Measurements from ENCODE around the gene HOXC5.

Gene HOXC5

GRCh38 chr12:53995378-53996239, 37.2 kb upstream of the HOXC5 start:
- no peak for DNase-seq (ENCODE audit: low read depth)

GRCh38 chr12:53996240-53997203, 36.3 kb upstream of the HOXC5 start:
- no peak for DNase-seq (ENCODE audit: low read depth)

- no peak for DNase-seq (ENCODE audit: low read depth)
Measured at GRCh38 chr12:53997204-53998109, 35.4 kb upstream of the HOXC5 start.

- no peak for DNase-seq (ENCODE audit: low read depth)
Measured at GRCh38 chr12:53998110-53998899, 34.5 kb upstream of the HOXC5 start.

GRCh38 chr12:53998900-53999236, 34.0 kb upstream of the HOXC5 start:
- DNase-seq (ENCODE audit: low read depth): no peak

- DNase-seq (ENCODE audit: low read depth): no peak
Measured at GRCh38 chr12:53999559-54000115, 33.2 kb upstream of the HOXC5 start.

- no peak for DNase-seq (ENCODE audit: low read depth)
Measured at GRCh38 chr12:54000116-54001114, 32.4 kb upstream of the HOXC5 start, which contains the start of gene HOXC9. Gene HOXC9, plus strand, starts transcription at chr12:54000161. Its CDS starts 28 bp downstream, at chr12:54000189.

- DNase-seq (ENCODE audit: low read depth): no peak
Measured at GRCh38 chr12:54001283-54002187, 31.3 kb upstream of the HOXC5 start.

GRCh38 chr12:54002278-54002914, 30.5 kb upstream of the HOXC5 start:
- no peak for DNase-seq (ENCODE audit: low read depth)

- no peak for DNase-seq (ENCODE audit: low read depth)
Measured at GRCh38 chr12:54002915-54003389, 29.9 kb upstream of the HOXC5 start.

- no peak for DNase-seq (ENCODE audit: low read depth)
Measured at GRCh38 chr12:54003625-54004024, 29.2 kb upstream of the HOXC5 start.

GRCh38 chr12:54004063-54004840, 28.6 kb upstream of the HOXC5 start:
- no peak for DNase-seq (ENCODE audit: low read depth)

GRCh38 chr12:54004841-54005530, 27.9 kb upstream of the HOXC5 start:
- no peak for DNase-seq (ENCODE audit: low read depth)

GRCh38 chr12:54005531-54005852, 27.4 kb upstream of the HOXC5 start:
- DNase-seq (ENCODE audit: low read depth): no peak

GRCh38 chr12:54005853-54006558, 26.8 kb upstream of the HOXC5 start:
- DNase-seq (ENCODE audit: low read depth): peak; percentile 10
